Gastrocnemius medialis (tissue), 4 donors: Measurements from ENCODE around the gene CEMP1. TPM values are rescaled to one million over a fixed set of nuclear protein-coding genes. Genes with fewer than 3 reads are reported as not detected.

Source experiments
- ATAC-seq, 2 donors: fragments of 150-250 bp; one replicate each; pipeline ENCODE4 v1.9.1; 2016
- DNase-seq, 2 donors: peaks; one replicate each; pipeline ENCODE4 v3.0.0-alpha.2; 2019
- H3K27ac ChIP-seq, 4 donors: fragments of 200-600 bp; sonication (generic); 1 replicate in 1 of 4; 2 replicates in 3 of 4; pipeline ENCODE4 v1.5.1; 2016 to 2018; ENCODE audit warnings: mild to moderate bottlenecking in 2 of 4, moderate library complexity in 1 of 4
- H3K27me3 ChIP-seq, 3 donors: fragments of 200-600 bp; sonication (generic) in 2 of 3; 1 replicate in 1 of 3; 2 replicates in 2 of 3; pipeline versions ENCODE4 v1.5.1 to v1.6.0; 2016 to 2019; ENCODE audit warnings: mild to moderate bottlenecking in 1 of 3, moderate library complexity in 1 of 3
- H3K36me3 ChIP-seq, 2 donors: fragments of 200-600 bp; sonication (generic) in 1 of 2; one replicate each; pipeline ENCODE4 v1.5.1; 2017 to 2018
- H3K4me1 ChIP-seq, 2 donors: fragments of 200-600 bp; sonication (generic) in 1 of 2; one replicate each; pipeline ENCODE4 v1.5.1; 2016 to 2017; ENCODE audit warnings: mild to moderate bottlenecking in 2 of 2
- H3K4me3 ChIP-seq, 4 donors: fragments of 200-600 bp; sonication (generic) in 3 of 4; 1 replicate in 1 of 4; 2 replicates in 3 of 4; pipeline ENCODE4 v1.5.1; 2016 to 2019; ENCODE audit warnings: mild to moderate bottlenecking in 2 of 4
- H3K9me3 ChIP-seq, 3 donors: fragments of 200-600 bp; sonication (generic) in 2 of 3; 1 replicate in 1 of 3; 2 replicates in 2 of 3; pipeline ENCODE4 v1.5.1; 2016 to 2019
- CTCF ChIP-seq, 5 experiments: fragments of 450-650 bp in 3 of 5; fragments of 200-600 bp in 2 of 5; sonication (generic) in 2 of 5; IDR thresholded peaks in 4 of 5; conservative IDR thresholded peaks in 1 of 5; 1 replicate in 4 of 5; 2 replicates in 1 of 5; pipeline ENCODE4 v1.5.1; 2016 to 2019; ENCODE audit warnings: antibody characterized with exemption in 5 of 5, mild to moderate bottlenecking in 3 of 5, moderate library complexity in 3 of 5
- POLR2A ChIP-seq, 2 donors: fragments of 450-650 bp; IDR thresholded peaks; one replicate each; pipeline ENCODE4 v1.6.1; 2017; ENCODE audit warnings: antibody characterized with exemption in 2 of 2, mild to moderate bottlenecking in 2 of 2, moderate library complexity in 2 of 2
- in situ Hi-C, 4 donors: fragments of 200-750 bp; cut with MboI; loops; one replicate each; pipeline versions ENCODE4 v1.15.0 to v1.8.0; 2017; ENCODE audit warnings: low sequenced_read_pairs in 4 of 4
- intact Hi-C: fragments of 100-400 bp; cut with DNase I; formaldehyde crosslinking; loops from one replicate; pipeline ENCODE4 v1.15.1; 2023; ENCODE audit warnings: low total_unique reads
- total RNA-seq, 4 donors: library from RNA; depleted of rRNA; stranded (reverse); fragments of >200 nt; gene quantifications; one replicate each; pipeline versions ENCODE4 v1.1.0 to v1.2.3, GENCODE V29; 2016

The CEMP1 gene
- total RNA-seq, 4 donors from 2014 or later, result not detected

GRCh38 chr16:2507052-2507659 lies 24.1 kb downstream of the CEMP1 start:
- H3K27me3 ChIP-seq, result no peaks in the 10 kb centered on the region
- no peaks in the 10 kb centered on the region for H3K9me3 ChIP-seq
- no peaks in the 10 kb centered on the region for H3K36me3 ChIP-seq
- no peak for DNase-seq
- in situ Hi-C loops (loop anchor here in 1 of 4 donors (10.0 kb wide), 1 partner anchor 172 kb away; no protein-coding TSS in a partner anchor), intact Hi-C loops (no loop called here)
- ATAC-seq, result no peak
- H3K4me1 ChIP-seq, result no peaks in the 10 kb centered on the region
- peak overlapping the region in 3 of 4 donors; percentile 9 to 35 (median 28) for H3K27ac ChIP-seq
- no peak overlapping the region for H3K4me3 ChIP-seq
- TF ChIP-seq POLR2A (IDR thresholded peaks at IDR 0.05) (no peak), CTCF (IDR thresholded peaks at IDR 0.05 in 4 of 5, conservative IDR thresholded peaks at IDR 0.05 in 1 of 5) (no peak)

- DNase-seq (no peak), ATAC-seq (no peak)
- Histone ChIP-seq H3K27me3 (no peaks in the 10 kb centered on the region), H3K4me1 (peaks cover 7 to 9% of the 10 kb centered on the region in 2 donors), H3K4me3 (no peak overlapping the region), H3K27ac (no peak overlapping the region), H3K36me3 (no peaks in the 10 kb centered on the region), H3K9me3 (no peaks in the 10 kb centered on the region)
- intact Hi-C loops (no loop called here), in situ Hi-C loops (loop anchor here in 1 of 4 donors (10.0 kb wide), 1 partner anchor 171 kb away; no protein-coding TSS in a partner anchor)
- TF ChIP-seq CTCF (IDR thresholded peaks at IDR 0.05 in 4 of 5, conservative IDR thresholded peaks at IDR 0.05 in 1 of 5) (no peak), POLR2A (IDR thresholded peaks at IDR 0.05) (no peak)
Observed at GRCh38 chr16:2505695-2506094, 25.5 kb downstream of the CEMP1 start.

GRCh38 chr16:2501946-2502895 lies 29.0 kb downstream of the CEMP1 start:
- in situ Hi-C loops, result loop anchor here in 1 of 4 donors (10.0 kb wide), 1 partner anchor 167 kb away; no protein-coding TSS in a partner anchor

More at GRCh38 chr16:2501946-2502895, 29.0 kb downstream of the CEMP1 start:
- H3K4me3 ChIP-seq, result no peak overlapping the region
- ATAC-seq, result no peak
- no peaks in the 10 kb centered on the region for H3K9me3 ChIP-seq
- no peaks in the 10 kb centered on the region for H3K27me3 ChIP-seq
- no peaks in the 10 kb centered on the region for H3K36me3 ChIP-seq
- DNase-seq, result no peak
- peaks cover 28 to 32% of the 10 kb centered on the region in 2 donors for H3K4me1 ChIP-seq
- TF ChIP-seq POLR2A (IDR thresholded peaks at IDR 0.05), result no peak
- no peak for TF ChIP-seq CTCF (IDR thresholded peaks at IDR 0.05 in 4 of 5, conservative IDR thresholded peaks at IDR 0.05 in 1 of 5)
- intact Hi-C loops, result loop anchor here (1.0 to 5.0 kb wide), 4 partner anchors 28 to 305 kb away; partner anchors contain the start of genes ABCA3, CASKIN1 and CCNF
- H3K27ac ChIP-seq, result no peak overlapping the region
